Activated effector memory CD4-positive, alpha-beta T cell treated with Interleukin-2 at 50 U/mL for 16 hours (primary cell): ENCODE data around the gene LMCD1.

ENCODE experiments used
- DNase-seq: peaks from one replicate; pipeline ENCODE4 v3.0.0-alpha.2; 2020

The LMCD1 gene

DNA sequence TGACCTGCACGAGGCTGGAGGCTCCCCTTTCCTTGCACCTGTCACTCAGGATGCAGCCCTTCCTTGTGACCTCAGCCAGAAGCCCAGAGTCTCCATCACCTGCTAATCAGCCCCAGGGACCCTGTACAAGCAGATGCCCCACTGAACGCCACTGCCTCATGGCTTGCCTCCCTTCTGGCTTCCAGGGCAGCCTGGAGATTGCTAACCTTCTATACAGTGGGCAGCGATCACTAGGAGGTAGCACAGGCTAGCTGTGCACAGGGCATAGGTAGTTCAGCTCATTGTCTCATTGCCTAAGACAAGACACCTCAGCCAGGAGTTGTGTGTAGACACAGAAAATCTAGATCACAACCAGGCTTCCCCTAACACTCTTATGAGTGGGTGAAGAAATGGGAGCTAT lies 93.6 kb downstream of the LMCD1 start:
- DNase-seq: no peak

DNA sequence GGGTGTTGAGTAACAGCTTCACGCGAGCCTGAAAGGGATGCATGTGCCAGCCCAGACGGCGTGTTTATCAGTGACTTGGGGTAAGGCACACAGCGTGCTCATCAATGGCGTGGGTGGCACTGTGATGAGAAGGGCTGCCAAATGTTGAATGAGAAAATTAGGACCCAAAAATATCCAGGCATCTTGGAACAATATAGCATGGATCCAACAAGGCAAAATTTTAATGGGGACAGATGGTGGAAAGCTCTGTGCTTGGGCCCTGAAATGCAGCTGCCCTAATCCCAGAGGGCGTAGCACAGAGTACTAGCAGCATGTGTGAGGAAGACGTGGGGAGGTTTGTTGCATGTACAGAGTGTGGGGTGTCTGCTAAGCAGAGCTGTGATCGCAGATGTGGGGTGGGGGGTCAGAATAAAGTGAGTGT lies 94.1 kb downstream of the LMCD1 start:
- no peak for DNase-seq

GRCh38 chr3:8596321-8597218 lies 94.9 kb downstream of the LMCD1 start:
- DNase-seq: no peak

GRCh38 chr3:8597219-8597853 lies 95.7 kb downstream of the LMCD1 start:
- no peak for DNase-seq

DNA sequence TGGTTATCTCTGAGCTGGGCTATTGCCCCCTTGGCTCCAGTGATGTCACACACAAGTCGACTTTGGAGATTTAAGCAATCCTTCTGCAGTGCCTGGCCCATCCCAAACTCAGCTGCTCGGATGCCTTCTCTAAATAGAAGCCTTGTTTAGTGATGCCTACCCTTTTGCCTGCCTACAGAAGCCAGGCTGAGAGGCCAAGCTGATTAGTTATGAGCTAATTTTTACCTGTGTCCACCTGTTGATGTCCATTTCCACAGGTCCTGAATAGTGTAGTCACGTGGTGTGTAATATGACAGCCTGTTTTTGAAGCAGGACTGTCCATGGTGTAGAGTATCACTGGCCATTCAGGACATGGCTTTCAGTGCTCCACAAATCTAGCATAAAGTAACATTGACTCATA lies 97.5 kb downstream of the LMCD1 start:
- no peak for DNase-seq

GRCh38 chr3:8600457-8600856 lies 98.8 kb downstream of the LMCD1 start:
- no peak for DNase-seq

GRCh38 chr3:8603115-8603710 lies 101.6 kb downstream of the LMCD1 start:
- DNase-seq: no peak

- DNase-seq: no peak
These were observed 102.4 kb downstream of the LMCD1 start for GRCh38 chr3:8604006-8604405.

- no peak for DNase-seq
These were observed 103.4 kb downstream of the LMCD1 start for GRCh38 chr3:8604988-8605387.

DNA sequence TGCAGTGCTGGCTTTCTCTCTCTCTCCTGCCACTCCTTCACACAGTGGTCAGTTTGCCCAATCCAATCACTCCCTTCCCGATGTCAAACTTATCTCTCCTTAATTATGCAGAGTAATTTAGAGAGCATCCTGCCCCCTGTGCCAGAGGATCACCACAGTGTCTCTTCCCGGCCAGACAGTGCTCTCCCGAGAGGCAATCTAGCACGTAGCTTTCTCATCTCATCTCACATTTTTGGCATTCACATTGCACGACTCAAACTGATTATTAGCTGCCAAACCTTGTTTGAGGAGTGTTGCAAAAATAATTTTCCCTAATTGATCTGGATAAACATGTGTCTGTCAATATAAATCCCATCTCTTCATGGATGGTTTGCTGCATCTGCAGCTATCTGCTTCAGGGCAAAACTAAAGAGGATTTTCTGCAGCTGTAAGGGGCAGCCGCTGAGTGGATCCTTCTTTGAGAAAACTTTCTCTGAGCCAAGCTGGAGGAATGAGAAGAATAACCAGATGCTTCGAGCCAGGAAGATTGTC lies 105.1 kb downstream of the LMCD1 start:
- no peak for DNase-seq

GRCh38 chr3:8607234-8608040 lies 105.8 kb downstream of the LMCD1 start:
- no peak for DNase-seq

DNA sequence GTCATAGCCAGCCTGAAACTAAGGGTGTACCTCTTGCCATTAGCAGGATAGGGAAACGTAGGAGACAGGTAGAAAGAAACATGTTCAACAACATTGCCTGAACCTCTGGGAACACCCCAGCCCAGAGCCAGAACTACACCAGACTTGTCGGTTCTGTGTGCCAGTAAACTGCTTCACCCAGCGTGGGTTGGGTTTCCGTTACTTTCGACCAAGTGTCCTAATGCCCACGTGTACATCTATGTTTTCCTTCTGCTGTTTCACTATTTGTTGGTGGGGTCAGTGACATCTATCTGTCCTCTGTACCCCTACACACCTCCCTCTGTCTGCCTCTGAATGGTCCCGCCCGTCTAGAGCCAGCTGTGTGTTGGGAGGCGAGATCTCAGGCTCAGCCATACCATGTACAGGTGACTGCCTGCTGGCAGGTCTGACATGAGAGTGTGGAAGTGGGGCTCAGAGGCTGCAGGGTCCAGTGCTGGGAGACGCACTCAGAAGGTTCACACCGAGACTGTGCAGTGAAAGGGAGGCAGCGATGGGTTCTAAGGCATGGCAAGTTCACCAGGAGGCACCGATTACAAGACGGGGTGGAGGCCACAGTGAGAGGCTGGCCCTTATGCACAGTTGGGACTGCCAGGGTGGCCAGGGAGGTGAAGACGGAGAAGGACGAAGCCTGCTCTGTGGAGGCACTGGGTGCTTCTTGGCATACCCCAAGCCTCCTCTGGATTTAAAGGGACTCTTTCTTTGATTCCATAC lies 106.6 kb downstream of the LMCD1 start:
- no peak for DNase-seq

DNA sequence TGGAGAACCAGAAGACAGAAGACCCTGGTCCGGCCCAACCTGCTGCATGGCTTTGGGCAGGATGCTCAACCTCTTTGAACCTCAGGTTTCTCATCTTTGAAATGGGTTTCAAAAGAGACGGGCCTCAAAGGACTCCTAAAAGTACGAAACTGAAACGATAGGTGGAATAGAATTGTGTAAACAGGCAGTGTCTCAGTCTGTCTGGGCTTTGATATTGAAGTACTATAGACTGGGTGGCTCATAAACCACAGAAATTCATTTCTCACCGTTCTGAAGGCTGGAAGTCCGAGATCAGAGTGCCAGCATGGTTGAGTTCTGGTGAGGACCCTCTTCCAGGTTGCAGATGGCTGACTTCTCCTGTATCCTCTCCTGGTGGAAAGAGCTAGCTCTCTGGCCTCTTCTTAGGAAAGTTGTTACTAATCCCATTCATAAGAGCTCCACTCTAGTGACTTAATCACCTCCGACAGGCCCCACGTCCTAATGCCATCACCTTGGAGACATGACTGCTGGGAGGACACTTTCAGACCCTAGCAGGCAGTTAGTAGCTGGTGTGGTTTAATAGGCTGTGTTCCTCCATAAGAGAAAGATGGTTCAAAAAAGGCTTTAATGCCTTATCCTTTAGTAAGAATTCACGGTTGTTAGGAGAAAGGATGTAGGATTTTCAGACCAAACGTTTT lies 107.3 kb downstream of the LMCD1 start:
- no peak for DNase-seq

- DNase-seq: no peak
These were observed 109.3 kb downstream of the LMCD1 start for GRCh38 chr3:8610951-8611350.

GRCh38 chr3:8617921-8618320 lies 116.3 kb downstream of the LMCD1 start:
- no peak for DNase-seq

DNA sequence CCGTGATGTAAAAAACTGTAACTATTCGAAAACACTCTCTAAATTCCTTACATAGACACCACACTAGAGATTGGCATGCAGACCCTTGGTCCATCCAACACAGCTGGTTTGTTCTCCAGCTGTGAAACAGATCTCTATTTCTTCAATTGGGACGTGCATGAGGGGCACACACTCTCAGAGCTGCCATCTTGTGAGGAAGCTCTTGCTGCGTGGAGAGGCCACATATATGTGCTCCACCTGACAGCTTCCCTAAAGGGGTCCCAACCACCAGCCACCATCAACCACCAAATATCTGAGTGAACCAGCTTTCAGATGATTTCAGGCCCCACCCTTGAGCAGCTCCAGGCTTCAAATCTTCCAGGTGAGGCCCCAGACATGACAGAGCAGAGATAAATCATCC lies 117.3 kb downstream of the LMCD1 start:
- no peak for DNase-seq

DNA sequence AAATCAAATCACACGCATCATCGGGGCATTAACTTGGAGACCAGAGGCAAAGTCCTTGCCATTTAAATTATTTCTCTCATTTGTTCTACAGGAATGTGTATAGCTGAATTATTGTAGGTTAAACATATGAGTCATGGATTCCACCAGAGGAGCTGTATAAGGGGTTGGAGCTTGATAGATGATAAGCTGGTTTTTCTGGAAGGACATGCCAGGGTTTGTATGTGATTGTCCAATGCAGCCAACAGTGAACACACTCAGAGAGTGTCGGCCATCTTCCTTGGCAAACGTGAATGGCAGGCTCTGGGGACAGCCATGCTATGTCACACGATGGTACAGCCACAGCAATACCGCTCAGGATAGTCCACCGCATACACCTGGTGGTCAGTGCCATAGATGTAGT lies 117.9 kb downstream of the LMCD1 start:
- no peak for DNase-seq

GRCh38 chr3:8621141-8621540 lies 119.5 kb downstream of the LMCD1 start:
- no peak for DNase-seq

DNA sequence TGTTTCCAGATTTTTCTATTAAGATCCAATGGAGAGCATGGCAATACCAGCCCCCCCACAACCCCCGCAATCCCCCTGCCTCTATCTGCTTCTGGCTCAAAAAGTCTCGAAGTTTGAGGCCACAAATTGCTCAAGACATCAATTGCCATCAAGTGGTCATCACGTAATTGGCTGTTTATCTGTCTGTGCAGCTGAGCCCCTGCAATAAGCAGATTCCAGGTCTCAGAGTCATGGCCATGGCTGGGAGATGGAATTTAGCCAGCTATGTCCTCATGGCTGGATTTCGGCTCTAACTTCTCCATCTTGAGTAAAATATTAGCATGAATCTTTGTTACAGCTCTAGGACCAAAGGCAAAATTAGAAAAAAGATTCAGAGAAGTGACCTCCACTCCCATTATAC lies 120.2 kb downstream of the LMCD1 start:
- DNase-seq: no peak

DNA sequence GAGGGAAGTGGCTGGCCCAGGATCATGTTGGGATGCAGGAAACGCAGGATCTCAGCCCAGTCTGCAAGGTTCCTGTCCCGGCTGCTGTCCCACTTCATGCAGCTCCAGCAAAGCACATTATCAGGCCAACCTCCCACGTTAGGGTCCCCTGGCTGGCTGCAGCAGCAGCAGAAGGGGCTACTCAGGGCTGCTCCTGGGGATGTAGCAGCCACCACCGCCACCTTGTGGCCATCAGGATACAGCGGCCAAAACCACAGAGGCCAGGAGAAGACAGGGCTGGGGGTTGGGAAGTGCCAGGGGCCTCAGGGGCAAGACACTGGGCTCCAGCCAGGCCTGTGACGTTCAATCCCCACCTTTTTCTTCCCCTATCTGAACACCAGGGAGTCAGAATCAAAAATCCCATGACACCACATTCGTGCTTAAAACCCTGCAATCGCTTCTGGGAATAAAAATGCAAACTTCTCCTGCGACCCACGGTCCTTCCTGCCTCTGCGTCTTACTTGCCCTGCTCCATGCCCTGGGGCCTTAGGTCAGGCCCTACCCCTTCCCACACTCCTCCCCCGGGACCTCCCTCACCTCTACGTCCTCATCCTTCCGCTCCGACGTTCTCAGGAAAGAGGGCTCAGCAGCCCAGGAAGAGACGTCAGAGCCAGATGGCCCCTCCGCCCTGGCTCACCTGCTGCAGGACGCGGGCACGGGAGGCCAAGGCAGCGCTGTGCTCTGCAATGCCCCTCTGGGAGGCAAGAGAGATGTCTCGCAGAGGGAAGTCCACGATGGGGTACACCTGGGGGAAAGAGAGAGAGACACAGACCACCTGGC lies 121.5 kb downstream of the LMCD1 start:
- peak; percentile 8 for DNase-seq

GRCh38 chr3:8623741-8624140 lies 122.1 kb downstream of the LMCD1 start:
- DNase-seq: no peak
